Prostate gland (tissue), 2 donors: ENCODE results near the gene TRPM3.

ENCODE experiments used
- POLR2AphosphoS5 ChIP-seq: sonication (generic); formaldehyde crosslinking; IDR thresholded peaks from one replicate; pipeline ENCODE4 v1.6.1; 2017; ENCODE audit warnings: antibody characterized with exemption
- TF ChIP-seq, protein P1 (sequence below), 4 experiments: fragments of 200-600 bp in 2 of 4; fragments of 450-650 bp in 2 of 4; sonication (generic) in 2 of 4; IDR thresholded peaks; 1 replicate in 3 of 4; 2 replicates in 1 of 4; pipeline ENCODE4 v1.5.1; 2016 to 2019; ENCODE audit warnings: antibody characterized with exemption in 4 of 4, mild to moderate bottlenecking in 2 of 4, moderate library complexity in 2 of 4

DNA sequence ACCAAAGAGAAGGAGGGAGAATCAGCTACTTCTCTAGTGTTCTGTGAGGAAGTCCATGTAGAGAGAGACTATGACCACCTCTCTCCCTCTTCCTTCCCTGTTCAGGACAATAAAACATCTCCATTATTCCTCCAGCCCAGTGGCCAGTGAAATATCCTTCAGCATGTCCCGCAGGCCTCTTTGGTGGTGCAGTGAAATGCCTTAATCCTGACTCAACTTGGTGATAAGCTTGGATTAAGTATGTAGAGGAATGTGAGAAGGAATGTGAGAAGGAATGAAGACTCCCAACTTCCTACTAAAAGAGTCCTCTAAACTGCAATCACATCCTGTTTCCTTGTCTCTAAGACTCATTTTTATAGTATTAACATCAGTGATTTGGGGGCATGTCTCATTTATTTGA is 167.3 kb downstream of the TRPM3 start:
- TF ChIP-seq, protein P1, sequence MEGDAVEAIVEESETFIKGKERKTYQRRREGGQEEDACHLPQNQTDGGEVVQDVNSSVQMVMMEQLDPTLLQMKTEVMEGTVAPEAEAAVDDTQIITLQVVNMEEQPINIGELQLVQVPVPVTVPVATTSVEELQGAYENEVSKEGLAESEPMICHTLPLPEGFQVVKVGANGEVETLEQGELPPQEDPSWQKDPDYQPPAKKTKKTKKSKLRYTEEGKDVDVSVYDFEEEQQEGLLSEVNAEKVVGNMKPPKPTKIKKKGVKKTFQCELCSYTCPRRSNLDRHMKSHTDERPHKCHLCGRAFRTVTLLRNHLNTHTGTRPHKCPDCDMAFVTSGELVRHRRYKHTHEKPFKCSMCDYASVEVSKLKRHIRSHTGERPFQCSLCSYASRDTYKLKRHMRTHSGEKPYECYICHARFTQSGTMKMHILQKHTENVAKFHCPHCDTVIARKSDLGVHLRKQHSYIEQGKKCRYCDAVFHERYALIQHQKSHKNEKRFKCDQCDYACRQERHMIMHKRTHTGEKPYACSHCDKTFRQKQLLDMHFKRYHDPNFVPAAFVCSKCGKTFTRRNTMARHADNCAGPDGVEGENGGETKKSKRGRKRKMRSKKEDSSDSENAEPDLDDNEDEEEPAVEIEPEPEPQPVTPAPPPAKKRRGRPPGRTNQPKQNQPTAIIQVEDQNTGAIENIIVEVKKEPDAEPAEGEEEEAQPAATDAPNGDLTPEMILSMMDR (IDR thresholded peaks at IDR 0.05) = no peak
- TF ChIP-seq POLR2AphosphoS5 = no peak
